ENCODE measurements around the gene FADS1. TPM values are rescaled to one million over a fixed set of nuclear protein-coding genes. Genes with fewer than 3 reads are reported as not detected.

Gene FADS1
- total and polyA plus RNA-seq, 2 of the 8 experiments (the other 6 are each of a cell fraction or from before 2014, with no cell fraction given), result 115 to 141 TPM

DNA sequence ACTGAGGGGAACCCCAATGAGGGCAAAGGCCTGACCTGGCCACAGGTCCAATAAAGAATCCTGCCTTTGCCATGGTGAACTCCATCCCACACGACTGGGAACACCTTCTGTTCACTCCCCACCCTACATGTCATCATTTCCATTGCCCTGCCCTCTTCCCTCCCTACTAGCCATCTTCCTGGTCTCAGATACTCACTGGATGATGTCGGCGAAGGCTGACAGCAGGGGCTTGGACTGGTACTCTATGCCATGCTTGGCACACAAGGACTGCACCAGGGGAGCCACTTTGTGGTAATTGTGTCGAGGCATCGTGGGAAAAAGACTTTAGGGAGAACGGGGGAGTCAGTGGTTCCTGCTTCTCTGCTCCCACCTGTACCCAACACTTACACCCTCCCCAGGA, 14.2 kb downstream of the FADS1 start (continued):
- TF ChIP-seq, protein P1, sequence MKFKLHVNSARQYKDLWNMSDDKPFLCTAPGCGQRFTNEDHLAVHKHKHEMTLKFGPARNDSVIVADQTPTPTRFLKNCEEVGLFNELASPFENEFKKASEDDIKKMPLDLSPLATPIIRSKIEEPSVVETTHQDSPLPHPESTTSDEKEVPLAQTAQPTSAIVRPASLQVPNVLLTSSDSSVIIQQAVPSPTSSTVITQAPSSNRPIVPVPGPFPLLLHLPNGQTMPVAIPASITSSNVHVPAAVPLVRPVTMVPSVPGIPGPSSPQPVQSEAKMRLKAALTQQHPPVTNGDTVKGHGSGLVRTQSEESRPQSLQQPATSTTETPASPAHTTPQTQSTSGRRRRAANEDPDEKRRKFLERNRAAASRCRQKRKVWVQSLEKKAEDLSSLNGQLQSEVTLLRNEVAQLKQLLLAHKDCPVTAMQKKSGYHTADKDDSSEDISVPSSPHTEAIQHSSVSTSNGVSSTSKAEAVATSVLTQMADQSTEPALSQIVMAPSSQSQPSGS (IDR thresholded peaks at IDR 0.05; ENCODE audit: low read length), result no peak
- TF ChIP-seq SP2 (IDR thresholded peaks at IDR 0.05; ENCODE audit: low read length), result no peak
